Measurements from ENCODE around the gene ZNF319. TPM values are rescaled to one million over a fixed set of nuclear protein-coding genes. Genes with fewer than 3 reads are reported as not detected.
A peak's percentile ranks its signal among the peaks of the same experiment; 100 is the strongest.
"Not testable (repeated sequence)": the region's sequence is repeated elsewhere in the genome, so short reads cannot be mapped to it uniquely, and the experiment has no call there.

Gene ZNF319
- total RNA-seq, 2 experiments from 2014 or later = 19.8 to 20.8 TPM

DNA sequence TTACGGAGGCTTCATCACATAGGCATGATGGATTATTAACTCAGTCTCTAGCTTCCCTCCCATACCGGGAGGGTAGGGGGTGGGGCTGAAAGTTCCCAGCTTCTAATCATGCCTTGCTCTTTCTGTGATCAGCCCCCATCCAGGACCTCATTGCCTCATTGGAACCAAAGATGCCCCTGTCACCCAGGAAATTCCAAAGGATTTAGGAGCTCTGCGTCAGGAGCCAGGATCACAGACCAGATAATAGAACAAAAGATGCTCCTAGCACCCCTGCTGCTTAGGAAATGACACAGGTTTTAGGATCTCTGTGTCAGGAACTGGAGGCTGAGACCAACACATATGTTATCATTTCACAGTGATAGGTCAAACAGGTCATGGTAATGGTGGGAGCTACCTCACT lies 10.4 kb upstream of the ZNF319 start:
- H3K4me1 Mint-ChIP-seq = no peaks in the 10 kb centered on the region
- H3K4me3 Mint-ChIP-seq = no peak overlapping the region
- DNase-seq = no peak
- H3K27ac Mint-ChIP-seq = no peak overlapping the region
- peaks cover 32% of the 10 kb centered on the region for H3K36me3 Mint-ChIP-seq (ENCODE audit: low read depth)
- CTCF ChIA-PET = interaction anchor here (0.6 to 0.9 kb wide), 2 partner anchors 104 to 112 kb away, joined by 3 read pairs; no protein-coding TSS in a partner anchor
- peaks cover 1% of the 10 kb centered on the region for H3K9me3 Mint-ChIP-seq
- H3K27me3 Mint-ChIP-seq = no peaks in the 10 kb centered on the region
- POLR2A ChIA-PET = no interaction called here

DNA sequence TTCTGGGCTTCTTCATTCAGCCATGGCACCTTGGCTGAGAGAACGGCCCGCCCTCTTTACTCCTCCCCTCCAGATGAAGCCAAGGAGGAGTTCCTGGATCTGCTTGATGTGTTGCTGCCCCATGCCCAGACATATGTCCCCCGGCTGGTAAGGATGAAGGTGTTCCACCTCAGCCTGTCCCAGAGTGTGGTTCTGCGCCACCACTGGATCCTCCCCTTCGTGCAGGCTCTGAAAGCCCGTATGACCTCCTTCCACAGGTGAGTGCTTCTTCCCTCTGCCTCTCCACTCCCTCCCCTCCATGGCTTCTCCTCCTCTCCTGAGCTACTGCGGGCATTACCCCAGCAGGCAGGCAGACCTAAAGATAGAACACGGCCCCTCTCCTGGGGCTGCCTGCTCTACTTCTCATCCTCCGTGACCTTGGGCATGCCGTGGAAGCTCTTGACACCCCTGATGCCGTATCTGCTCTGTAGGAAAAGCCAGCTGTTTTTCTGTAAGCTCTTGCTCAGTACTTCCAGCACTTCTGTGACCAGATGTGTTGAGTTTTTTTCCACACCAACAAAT lies 9.5 kb upstream of the ZNF319 start:
- ChIA-PET POLR2A (interaction anchor here (0.7 kb wide), 1 partner anchor 17 kb away, joined by 3 read pairs; no protein-coding TSS in a partner anchor), CTCF (interaction anchor here (0.5 to 0.9 kb wide), 2 partner anchors 103 to 137 kb away, joined by 3 read pairs; no protein-coding TSS in a partner anchor)
- Mint-ChIP-seq H3K27me3 (no peaks in the 10 kb centered on the region), H3K9me3 (peaks cover 1% of the 10 kb centered on the region), H3K4me1 (no peaks in the 10 kb centered on the region), H3K36me3 (ENCODE audit: low read depth) (peaks cover 34% of the 10 kb centered on the region), H3K27ac (no peak overlapping the region), H3K4me3 (no peak overlapping the region)
- no peak for DNase-seq

- not testable (repeated sequence) for H3K27me3 Mint-ChIP-seq
Observed at GRCh38 chr16:58004736-58005135, 4.3 kb upstream of the ZNF319 start.

DNA sequence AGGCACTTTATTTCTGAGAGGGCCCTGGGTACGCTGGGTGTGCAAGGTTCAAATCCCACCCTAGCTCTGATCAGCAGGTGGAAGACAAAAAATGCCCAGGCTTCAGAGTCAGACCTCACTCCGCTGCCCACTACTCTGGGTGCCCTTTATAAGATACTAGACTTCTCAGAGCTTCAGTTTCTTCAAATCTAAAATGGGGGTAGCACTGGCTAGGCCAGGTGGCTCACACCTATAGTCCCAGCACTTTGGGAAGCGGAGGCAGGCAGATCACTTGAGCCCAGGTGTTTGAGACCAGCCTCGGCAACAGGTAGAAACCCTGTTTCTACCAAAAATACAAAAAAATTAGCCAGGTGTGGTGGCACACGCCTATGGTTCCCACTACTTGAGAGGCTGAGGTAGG lies 2.5 kb upstream of the ZNF319 start:
- Mint-ChIP-seq H3K27ac (no peak overlapping the region), H3K4me3 (peak overlapping the region; percentile 91), H3K9me3 (peaks cover 1% of the 10 kb centered on the region), H3K27me3 (no peaks in the 10 kb centered on the region), H3K4me1 (peaks cover 45% of the 10 kb centered on the region), H3K36me3 (ENCODE audit: low read depth) (peaks cover 35% of the 10 kb centered on the region)
- POLR2A ChIA-PET = no interaction called here
- DNase-seq = no peak
- CTCF ChIA-PET = no interaction called here

More at GRCh38 chr16:58004736-58005135, 4.3 kb upstream of the ZNF319 start:
- H3K4me1 Mint-ChIP-seq = peaks cover 29% of the 10 kb centered on the region
- CTCF ChIA-PET, DNase-seq, POLR2A ChIA-PET, H3K4me3 Mint-ChIP-seq, H3K27ac Mint-ChIP-seq, H3K9me3 Mint-ChIP-seq: not testable (repeated sequence)
- H3K36me3 Mint-ChIP-seq (ENCODE audit: low read depth) = peaks cover 37% of the 10 kb centered on the region

GRCh38 chr16:58002416-58002800 lies 1.9 kb upstream of the ZNF319 start:
- H3K27ac Mint-ChIP-seq = no peak overlapping the region
- H3K4me1 Mint-ChIP-seq = peaks cover 51% of the 10 kb centered on the region
- peaks cover 1% of the 10 kb centered on the region for H3K9me3 Mint-ChIP-seq
- peaks cover 37% of the 10 kb centered on the region for H3K36me3 Mint-ChIP-seq (ENCODE audit: low read depth)
- no peaks in the 10 kb centered on the region for H3K27me3 Mint-ChIP-seq
- POLR2A ChIA-PET = no interaction called here
- H3K4me3 Mint-ChIP-seq = peak overlapping the region; percentile 91
- DNase-seq = no peak
- CTCF ChIA-PET = no interaction called here

GRCh38 chr16:58001781-58002415 lies 1.4 kb upstream of the ZNF319 start:
- peaks cover 56% of the 10 kb centered on the region for H3K4me1 Mint-ChIP-seq

DNA sequence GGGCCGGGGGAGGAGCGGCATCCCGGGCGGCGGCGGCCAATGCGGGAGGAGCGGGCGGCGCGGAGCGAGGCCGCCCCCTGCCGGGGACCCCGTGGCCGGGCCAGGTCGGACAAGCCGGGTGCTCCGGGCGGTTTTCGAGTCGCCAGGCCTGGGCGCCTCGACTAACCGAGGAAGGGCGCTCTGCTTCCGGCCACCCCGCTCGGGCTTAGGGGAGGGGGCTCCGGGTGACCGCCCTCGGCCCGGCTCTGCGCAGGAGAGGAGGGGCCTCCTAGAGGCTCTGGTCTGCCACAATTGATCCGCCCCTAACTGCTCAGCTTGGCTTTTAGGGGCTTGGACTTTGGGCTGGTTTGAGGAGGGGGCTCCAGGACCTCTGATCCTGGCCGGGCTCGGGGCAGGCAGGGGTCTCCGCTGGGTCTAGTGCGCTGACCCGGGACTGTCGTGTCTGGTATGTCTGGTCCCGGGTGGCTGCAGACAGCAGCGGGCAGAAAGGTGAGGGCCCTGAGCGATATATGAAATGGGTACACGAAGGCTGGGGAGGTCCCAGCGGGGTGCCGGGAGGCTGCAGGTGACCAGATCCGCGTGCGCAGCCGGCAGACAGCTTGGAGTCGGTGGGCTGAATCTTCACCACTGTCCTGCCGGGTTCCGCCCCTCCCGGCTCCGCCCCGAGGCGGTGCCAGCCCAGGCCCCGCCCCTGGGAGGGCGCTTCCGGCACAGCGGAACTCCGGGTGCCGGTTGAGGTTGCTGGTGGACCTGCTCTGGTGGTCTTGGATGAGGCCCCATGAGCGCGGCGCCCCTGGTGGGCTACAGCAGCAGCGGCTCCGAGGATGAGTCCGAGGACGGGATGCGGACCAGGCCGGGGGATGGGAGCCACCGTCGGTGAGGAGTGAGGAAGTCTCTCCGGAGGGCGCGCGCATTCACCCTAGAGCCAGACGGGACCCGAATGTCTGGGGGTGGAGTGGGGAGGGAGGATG lies 519 bp upstream of the ZNF319 start, which contains the start of gene USB1:
Gene USB1, plus strand, starts transcription at position 702 of the 971 bp plus-strand sequence. Its CDS starts 77 bp downstream, at position 779.
- Mint-ChIP-seq H3K4me1 (peaks cover 57% of the 10 kb centered on the region), H3K27ac (peak within 1 kb of the TSS; percentile 93), H3K36me3 (ENCODE audit: low read depth) (peaks cover 35% of the 10 kb centered on the region), H3K9me3 (no peaks in the 10 kb centered on the region), H3K27me3 (no peaks in the 10 kb centered on the region), H3K4me3 (peak within 1 kb of the TSS; percentile 91)
- peak; percentile 81 for DNase-seq
- ChIA-PET CTCF (interaction anchor here (0.9 to 2.7 kb wide), 10 partner anchors 13 to 425 kb away, joined by 3 to 11 read pairs (median 3); no protein-coding TSS in a partner anchor), POLR2A (no interaction called here)

More at GRCh38 chr16:58001781-58002415, 1.4 kb upstream of the ZNF319 start:
- Mint-ChIP-seq H3K4me3 (peak overlapping the region; percentile 91), H3K27me3 (no peaks in the 10 kb centered on the region), H3K36me3 (ENCODE audit: low read depth) (peaks cover 37% of the 10 kb centered on the region), H3K27ac (peak overlapping the region; percentile 93), H3K9me3 (peaks cover 1% of the 10 kb centered on the region)
- DNase-seq = no peak
- CTCF ChIA-PET = interaction anchor here (1.0 kb wide), 1 partner anchor 31 kb away, joined by 3 read pairs; no protein-coding TSS in a partner anchor
- POLR2A ChIA-PET = no interaction called here

- peaks cover 38% of the 10 kb centered on the region for H3K36me3 Mint-ChIP-seq (ENCODE audit: low read depth)
- POLR2A ChIA-PET = interaction anchor here (0.6 kb wide), 1 partner anchor 130 kb away, joined by 5 read pairs; no protein-coding TSS in a partner anchor
- peak overlapping the region; percentile 86 for H3K27ac Mint-ChIP-seq
- peaks cover 71% of the 10 kb centered on the region for H3K4me1 Mint-ChIP-seq
- no peaks in the 10 kb centered on the region for H3K9me3 Mint-ChIP-seq
- CTCF ChIA-PET = interaction anchor here (0.8 to 2.7 kb wide), 11 partner anchors 9 to 423 kb away, joined by 3 to 11 read pairs (median 3); partner anchors contain the start of gene MMP15
- H3K4me3 Mint-ChIP-seq = peak overlapping the region; percentile 82
- H3K27me3 Mint-ChIP-seq = no peaks in the 10 kb centered on the region
- DNase-seq = peak; percentile 50
Observed at GRCh38 chr16:57999366-57999970, 1.0 kb downstream of the ZNF319 start.

DNA sequence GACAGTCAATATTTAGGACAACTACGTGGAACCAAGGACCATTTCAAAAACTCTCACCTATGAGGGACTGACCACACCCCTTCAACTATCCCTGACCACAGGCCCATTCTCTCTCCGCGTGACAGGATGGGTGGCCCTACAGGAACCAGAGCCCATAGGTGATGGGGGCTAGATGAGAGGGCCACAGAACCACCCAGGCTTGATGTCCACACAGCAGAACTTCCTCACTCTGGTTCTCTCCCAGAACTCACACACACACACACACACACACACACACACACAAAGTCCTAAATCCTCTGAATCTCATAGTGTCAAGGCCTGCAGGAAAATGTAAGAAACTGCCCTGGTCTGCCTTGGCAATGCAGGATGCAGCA lies 1.5 kb downstream of the ZNF319 start:
- peaks cover 39% of the 10 kb centered on the region for H3K36me3 Mint-ChIP-seq (ENCODE audit: low read depth)
- peaks cover 71% of the 10 kb centered on the region for H3K4me1 Mint-ChIP-seq
- ChIA-PET CTCF (interaction anchor here (0.8 to 2.7 kb wide), 6 partner anchors 12 to 423 kb away, joined by 3 to 11 read pairs (median 3); no protein-coding TSS in a partner anchor), POLR2A (interaction anchor here (0.5 to 0.6 kb wide), 2 partner anchors 101 to 131 kb away, joined by 3 to 5 read pairs; no protein-coding TSS in a partner anchor)
- no peaks in the 10 kb centered on the region for H3K9me3 Mint-ChIP-seq
- peak; percentile 21 for DNase-seq
- peak overlapping the region; percentile 82 for H3K4me3 Mint-ChIP-seq
- H3K27ac Mint-ChIP-seq = peak overlapping the region; percentile 86
- no peaks in the 10 kb centered on the region for H3K27me3 Mint-ChIP-seq

- Mint-ChIP-seq H3K27ac (peak overlapping the region; percentile 86), H3K4me1 (peaks cover 68% of the 10 kb centered on the region), H3K27me3 (no peaks in the 10 kb centered on the region), H3K36me3 (ENCODE audit: low read depth) (peaks cover 36% of the 10 kb centered on the region), H3K4me3 (peak overlapping the region; percentile 82), H3K9me3 (no peaks in the 10 kb centered on the region)
- CTCF ChIA-PET = interaction anchor here (0.8 to 2.7 kb wide), 5 partner anchors 11 to 422 kb away, joined by 3 to 11 read pairs (median 3); no protein-coding TSS in a partner anchor
- POLR2A ChIA-PET = interaction anchor here (0.5 to 0.6 kb wide), 2 partner anchors 101 to 131 kb away, joined by 3 to 5 read pairs; no protein-coding TSS in a partner anchor
- peak; percentile 81 for DNase-seq
Observed at GRCh38 chr16:57998486-57998885, 2.0 kb downstream of the ZNF319 start.

GRCh38 chr16:57997528-57998265 lies 2.8 kb downstream of the ZNF319 start:
- no peak for DNase-seq
- H3K27me3 Mint-ChIP-seq = no peaks in the 10 kb centered on the region
- H3K4me1 Mint-ChIP-seq = peaks cover 61% of the 10 kb centered on the region
- H3K27ac Mint-ChIP-seq = peak overlapping the region; percentile 86
- H3K9me3 Mint-ChIP-seq = no peaks in the 10 kb centered on the region
- POLR2A ChIA-PET = no interaction called here
- H3K4me3 Mint-ChIP-seq = peak overlapping the region; percentile 82
- peaks cover 34% of the 10 kb centered on the region for H3K36me3 Mint-ChIP-seq (ENCODE audit: low read depth)
- CTCF ChIA-PET = interaction anchor here (0.8 to 1.4 kb wide), 4 partner anchors 10 to 421 kb away, joined by 3 to 5 read pairs (median 3); no protein-coding TSS in a partner anchor
